Activated T-helper 1 cell treated with Interleukin-2 at 50 U/mL for 16 hours (primary cell): ENCODE results near the gene SCARF1.
A peak's percentile ranks its signal among the peaks of the same experiment; 100 is the strongest.

ENCODE experiments used
- DNase-seq: peaks from one replicate; pipeline ENCODE4 v3.0.0-alpha.2; 2020; ENCODE audit warnings: low read depth

The SCARF1 gene

DNA sequence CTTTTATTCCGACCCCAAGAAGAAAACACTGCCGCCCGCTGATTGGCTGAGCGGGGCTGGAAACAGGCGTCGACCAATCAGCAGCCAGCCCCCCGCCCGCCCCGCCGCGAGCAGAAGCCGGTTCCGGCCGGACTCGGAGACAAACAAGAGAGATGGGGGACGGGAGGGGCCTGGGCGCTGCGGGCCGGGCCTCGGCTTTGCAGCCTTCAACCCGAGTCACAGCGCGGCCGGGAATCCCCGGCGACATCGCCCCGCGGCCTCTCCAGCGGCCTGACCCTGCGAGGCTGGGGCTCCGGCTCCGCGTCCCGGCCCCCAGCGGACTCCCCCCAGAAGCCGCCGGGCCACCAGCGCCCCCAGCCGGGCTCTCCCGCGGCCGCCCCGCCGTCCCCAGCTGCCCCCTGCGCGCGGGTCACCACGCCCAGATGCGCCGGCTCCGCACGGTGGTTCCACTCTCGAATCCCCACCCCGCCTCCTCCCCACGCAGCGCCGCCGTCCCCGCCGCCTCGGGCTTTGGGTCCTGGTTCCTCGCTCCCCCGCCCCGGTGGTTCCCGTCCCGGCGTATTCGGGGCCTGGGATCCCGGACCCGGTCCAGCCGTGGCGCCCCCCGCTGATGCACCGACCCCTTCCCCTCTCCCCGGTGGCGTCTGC, 16.6 kb downstream of the SCARF1 start:
- peak; percentile 82 for DNase-seq

DNA sequence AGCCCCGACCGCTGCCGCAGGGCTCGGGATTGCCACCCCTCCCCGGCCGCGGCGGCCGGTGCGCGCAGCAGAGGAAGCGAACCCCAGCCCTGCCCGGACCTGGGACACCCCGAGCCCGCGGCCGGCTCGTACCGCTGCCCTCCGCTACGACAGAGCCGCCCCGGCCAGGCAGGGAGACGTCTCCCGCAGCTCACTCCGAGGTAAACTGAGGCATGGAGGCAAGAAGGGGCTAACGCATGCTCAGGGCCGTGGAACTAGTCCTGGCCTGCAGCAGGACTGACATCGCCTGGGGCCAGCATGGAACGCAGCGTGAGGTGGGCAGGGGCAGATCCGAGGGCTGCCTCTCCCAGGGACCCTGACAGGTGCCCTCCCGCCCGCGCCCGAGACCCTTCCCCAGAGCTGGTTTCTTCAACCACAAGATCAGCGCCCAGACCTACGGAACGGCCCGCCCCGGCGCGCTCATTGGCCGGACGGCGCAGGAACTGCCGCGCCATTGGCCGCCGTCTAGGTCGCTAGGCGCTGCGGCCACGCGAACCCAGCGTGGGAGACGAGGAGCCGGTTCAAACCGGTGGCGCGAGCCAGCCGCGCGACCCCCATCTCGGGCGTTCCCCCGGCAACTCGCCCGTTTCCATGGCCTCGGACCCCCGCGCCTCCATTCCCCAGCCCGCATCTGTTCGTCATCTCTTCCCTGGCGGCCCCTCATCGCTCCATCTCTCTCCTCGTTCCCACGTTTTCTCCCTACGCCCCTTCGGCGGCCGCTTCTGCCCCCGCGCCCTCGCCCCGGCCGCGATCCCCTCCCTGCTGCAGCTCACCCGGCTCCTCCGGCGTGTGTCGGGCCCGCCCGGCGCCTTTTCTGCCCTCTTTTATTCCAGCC, 17.3 kb downstream of the SCARF1 start, which contains the start of gene SLC43A2:
Gene SLC43A2 (minus strand): TSS at position 853 of the 874 bp plus-strand sequence. CDS start 960 bp downstream, outside the sequence.
- DNase-seq, result peak; percentile 65

DNA sequence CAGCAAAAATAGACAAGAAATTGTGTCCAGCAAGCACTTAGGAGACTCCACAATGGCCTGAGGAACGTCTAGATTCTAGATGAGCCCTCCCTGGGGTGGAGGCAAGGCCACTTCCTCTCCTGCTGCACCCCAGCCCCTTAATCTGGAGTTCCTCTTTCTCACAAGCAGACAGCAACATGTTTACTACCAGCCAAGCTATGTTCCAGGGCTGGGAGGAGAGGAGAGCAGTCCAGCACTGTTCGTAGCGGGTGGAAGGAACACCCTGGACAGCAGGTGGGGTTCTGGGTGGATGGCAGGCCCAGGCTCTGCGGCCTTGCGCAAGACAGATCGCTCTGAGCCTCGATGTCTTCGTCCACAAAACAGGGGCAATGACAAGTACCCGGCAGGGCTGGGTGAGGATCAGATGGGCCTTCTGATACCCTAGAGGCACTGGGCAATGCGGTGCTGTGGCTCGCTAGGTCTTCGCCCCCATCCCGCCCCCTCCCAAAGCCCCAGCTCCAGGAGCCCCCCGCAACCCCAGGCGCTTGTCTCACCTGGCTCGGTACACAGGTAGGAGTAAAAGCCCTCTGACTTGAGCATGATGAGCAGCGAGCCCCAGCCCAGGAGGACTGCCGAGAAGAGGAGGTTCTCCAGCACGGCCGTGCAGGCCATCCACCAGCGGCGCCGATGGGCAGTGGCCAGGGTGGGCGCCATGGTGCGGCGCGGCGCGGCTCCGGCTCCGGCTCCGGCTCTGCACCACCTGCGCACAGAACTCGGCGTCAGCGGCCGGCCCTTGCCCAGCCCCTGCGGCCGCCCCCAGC, 18.1 kb downstream of the SCARF1 start:
- no peak for DNase-seq

DNA sequence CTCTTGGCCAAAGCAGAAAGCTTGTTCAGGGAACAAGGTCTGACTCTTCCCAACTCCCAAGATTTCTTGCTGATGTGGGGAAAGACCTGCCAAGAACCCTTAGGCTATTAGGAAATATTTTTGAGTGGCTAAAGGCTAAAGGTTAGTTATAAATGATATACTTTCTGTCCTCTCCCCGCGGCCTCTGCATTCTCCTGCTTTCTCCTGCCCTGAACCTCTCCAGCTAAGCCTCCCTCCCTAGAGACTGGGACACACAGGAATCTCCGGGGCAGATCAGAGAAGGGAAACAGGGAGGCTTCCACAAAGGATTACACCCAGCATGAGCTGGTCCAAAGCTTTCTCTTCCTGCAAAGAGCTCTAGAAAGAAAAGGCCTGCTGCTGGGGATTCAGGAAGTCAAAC, 19.2 kb downstream of the SCARF1 start:
- DNase-seq, result no peak

DNA sequence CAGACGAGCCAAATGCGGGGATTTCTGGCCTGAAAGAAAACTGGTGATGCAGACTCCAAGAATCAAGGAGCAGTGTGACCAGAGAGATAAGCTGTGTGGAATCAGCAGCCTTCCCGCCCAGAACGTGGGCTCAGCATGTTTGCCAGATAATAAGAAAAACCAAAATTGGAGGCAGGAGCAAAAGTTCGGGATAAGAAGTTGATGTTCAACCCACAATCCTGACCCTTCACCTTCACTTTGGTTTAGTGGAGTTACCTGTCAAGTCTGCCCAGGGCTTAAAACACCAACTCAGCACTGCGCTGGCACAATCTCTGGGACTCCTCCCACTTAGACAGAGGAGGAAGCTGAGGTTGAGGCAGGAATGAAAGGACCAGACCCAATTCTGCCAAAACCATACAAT, 20.0 kb downstream of the SCARF1 start:
- no peak for DNase-seq

DNA sequence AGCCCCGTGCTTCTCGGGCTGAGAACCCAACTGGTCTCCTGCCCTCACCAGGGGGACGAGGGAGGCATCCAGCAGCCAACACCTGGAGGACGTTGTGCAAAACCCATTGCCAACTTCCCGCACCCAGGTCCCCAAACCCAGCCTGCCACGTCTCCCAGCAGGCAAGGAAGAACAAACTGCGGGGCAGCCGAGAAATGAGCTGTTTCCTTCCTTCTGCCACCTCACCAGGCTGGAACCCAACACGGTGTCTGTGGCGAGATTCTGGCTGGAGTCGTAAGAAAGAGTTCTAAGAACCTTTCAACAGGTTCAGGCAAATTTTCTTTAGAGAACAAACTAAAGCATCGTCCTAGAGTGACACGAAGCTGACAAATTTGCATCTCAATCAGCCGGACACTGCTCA, 20.5 kb downstream of the SCARF1 start:
- no peak for DNase-seq

DNA sequence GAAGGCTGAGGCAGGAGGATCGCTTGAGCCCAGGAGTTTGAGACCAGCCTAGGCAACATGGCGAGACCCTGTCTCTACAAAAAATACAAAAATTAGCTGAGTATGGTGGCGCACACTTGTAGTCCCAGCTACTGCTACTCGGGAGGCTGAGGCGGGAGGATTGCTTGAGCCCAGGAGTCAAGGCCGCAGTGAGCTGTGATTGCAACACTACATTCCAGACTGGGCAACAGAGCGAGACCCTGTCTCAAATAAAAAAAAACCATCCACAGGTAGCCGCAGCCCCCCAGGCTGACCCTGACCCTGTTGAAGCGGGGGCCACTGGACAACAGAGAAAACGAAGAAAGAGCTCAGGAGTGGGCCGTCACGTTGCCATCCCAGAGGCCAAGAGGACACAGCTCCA, 20.9 kb downstream of the SCARF1 start:
- DNase-seq, result no peak

DNA sequence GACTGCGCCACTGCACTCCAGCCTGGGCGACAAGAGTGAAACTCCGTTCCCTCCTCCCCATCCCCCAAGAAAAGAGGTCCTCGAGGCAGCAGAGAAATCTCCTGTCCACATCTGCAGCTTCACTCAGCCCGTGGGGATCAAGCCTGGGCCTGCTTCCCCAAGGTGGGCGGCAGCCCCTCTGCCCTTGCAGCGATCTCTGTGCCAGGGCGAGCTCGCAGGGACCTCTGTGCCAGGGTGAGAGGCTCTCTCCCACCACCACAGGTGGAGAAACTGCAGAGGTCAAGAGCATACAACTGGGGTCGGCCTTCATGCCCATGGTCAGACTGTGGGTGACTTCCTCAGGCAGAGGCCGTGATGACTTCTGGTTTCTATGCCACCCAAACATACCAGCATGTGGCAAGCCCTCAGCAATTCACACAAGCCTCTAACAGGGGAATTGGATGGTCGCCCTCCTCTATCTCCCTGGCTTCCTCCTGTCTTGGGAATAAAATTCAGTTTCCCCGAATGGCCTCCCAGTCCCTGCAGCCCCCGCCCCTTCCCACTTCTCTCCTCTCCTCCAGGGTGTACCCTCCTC, 22.4 kb downstream of the SCARF1 start:
- no peak for DNase-seq

DNA sequence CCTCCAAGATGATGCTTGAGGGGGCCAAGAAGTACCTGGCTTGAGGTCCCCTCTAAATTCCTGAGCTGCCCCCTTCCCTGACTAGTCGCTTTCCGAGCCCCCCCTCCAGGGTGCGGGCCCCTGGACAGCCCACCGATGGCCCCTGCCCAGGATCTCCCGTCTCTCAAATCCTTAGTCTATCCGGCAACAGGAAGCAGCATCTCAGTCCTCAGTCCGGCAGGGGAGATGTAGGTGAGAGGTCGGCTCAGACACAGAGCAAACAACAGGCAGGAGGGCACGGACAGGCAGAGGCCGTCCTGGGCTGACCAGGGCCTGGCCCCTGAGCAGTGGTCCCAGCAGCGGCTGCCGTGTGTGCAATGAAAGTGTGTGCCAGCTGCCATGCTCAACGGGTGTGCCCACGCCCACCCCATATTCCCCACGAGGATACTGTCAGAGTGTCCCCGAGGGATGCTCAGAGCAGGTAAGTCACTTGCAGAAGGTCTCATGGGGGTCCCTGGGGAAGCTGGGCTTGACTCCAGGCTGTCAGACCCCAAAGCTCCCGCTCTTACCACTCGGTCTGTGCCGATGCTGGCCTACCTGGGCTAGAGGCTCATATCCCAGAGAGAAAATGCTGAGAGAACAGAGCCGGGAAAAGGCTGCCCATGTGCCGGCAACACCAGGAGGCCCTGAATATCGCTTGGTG, 24.1 kb downstream of the SCARF1 start:
- DNase-seq, result no peak

DNA sequence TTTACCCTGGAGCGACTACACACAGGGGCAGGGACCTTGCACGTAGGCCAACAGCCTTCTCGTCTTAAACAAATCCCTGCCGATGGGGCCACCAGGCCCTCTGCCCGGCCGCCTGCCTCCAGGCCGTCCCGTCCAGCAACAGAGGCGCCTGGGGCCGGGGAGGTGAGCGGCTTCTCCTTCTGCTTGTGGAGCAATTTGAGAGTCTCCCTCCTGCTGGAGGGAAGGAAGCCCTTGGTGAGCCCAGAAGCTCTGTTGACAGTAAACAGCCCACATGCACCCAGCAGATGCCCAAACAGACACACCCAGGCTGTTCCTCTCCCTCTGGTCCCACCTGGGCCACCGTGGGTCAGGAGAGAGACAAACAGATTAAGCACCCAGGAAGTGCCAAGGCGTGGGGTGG, 25.0 kb downstream of the SCARF1 start:
- DNase-seq, result no peak

DNA sequence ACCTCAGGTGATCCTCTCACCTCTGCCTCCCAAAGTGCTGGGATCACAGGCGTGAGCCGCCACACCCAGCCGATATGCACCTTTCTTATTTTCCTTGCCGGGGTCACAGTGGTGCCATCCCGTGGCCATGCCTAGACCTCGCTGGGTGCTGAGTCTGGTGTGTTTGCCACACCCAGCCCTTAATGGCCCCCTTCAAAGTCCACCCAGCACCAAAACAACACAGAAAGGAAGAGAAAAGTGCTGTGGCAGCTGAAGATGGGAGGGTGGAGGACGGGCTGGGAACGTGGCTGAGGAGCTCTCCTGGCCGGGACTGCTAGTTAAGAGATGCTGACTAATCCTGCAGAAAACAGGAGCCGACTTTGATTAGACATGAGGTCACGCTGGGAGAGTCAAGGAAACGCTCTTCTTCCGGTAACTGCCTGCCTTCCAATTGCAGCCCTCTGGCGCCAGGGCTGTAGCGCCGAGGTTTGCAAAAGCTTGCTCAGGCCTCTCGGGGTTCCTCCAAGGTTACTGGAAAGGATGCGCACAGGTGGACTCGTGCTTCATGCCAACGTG, 27.8 kb downstream of the SCARF1 start:
- no peak for DNase-seq

DNA sequence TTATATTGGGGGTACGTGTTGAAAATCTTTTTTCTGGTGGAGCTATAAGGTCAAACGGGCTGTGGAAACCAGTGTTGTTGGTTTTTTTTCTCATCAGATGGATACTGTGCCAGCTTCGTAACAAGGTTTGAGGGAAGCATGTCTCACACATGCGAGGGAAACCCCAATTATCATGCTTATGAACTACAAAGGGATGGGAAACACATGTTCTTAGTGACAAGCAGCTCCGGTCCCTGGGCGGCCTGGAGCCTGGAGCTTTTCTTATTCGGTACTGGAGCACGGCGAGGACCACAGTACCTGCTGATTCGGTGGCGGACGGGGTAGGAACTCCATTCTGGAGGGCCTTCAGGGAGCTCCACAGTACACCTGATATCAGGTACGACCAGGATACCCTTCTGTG, 29.4 kb downstream of the SCARF1 start:
- DNase-seq, result no peak

DNA sequence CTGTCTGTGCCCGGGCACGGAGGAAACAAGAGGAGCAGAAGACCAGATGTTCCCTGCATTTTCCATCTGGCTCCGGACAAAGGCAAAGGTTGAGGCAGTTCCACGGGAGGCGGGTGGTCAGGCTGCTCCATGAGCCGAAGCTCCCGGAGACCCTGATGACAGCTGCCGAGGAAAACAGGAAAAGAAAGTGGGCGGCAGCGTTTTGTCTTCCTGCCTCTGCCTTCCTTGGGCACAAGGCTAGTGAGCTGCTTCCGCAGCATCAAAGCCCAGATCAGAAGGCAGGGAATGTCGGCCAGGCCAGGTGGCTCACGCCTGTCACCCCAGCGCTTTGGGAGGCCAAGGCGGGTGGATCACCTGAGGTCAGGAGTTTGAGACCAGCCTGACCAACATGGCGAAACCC, 33.1 kb downstream of the SCARF1 start:
- DNase-seq, result no peak

DNA sequence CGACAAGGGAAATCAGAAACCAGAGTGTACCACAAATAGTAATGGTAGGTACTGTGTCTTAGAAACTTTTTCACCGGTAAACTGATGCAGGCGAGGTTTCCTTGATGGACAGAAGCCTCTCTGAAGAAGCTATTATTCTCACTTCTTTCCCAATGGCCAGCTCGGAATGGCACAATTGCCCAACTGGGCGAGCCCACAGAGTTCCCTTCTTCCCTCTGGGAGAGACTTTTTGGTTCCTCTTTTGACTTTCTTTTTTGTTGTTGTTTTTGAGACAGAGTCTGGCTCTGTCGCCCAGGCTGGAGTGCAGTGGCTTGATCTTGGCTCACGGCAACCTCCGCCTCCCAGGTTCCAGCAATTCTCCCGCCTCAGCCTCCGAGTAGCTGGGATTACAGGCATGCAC, 33.8 kb downstream of the SCARF1 start:
- no peak for DNase-seq

DNA sequence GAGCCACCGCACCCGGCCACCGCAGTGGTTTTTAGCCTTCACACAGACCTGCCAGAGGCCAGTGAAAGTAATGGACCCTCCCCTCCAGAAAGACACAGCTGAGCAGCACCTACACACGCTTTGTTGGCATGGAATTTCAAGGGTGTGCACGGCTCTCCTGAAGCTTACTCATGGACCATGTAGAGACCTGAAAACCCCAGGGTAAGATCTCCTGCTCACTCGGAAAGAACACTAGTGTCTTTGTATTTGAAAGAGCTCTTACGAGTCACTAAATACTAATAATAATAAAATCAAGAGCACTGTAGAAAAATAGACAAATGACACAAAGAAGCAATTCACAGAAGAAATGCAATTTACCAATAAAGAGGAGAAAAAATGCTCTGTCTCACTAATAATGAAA, 36.9 kb downstream of the SCARF1 start:
- no peak for DNase-seq

DNA sequence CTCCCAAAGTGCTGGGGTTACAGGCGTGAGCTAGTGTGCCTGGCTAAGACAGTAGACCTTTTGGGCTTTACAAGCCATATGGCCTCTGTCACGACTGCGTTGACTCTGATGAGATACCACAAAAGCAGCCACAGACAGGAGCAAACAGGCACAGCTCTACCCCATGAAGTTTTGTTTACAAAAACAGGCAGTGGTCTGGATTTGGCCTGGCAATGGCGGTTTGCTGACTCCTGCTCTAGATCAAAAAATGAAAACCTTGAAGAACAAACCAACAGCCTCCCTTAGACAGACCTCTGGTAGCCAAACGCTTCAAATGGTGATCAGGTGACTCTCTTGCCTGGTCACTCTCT, 37.6 kb downstream of the SCARF1 start:
- DNase-seq, result no peak

DNA sequence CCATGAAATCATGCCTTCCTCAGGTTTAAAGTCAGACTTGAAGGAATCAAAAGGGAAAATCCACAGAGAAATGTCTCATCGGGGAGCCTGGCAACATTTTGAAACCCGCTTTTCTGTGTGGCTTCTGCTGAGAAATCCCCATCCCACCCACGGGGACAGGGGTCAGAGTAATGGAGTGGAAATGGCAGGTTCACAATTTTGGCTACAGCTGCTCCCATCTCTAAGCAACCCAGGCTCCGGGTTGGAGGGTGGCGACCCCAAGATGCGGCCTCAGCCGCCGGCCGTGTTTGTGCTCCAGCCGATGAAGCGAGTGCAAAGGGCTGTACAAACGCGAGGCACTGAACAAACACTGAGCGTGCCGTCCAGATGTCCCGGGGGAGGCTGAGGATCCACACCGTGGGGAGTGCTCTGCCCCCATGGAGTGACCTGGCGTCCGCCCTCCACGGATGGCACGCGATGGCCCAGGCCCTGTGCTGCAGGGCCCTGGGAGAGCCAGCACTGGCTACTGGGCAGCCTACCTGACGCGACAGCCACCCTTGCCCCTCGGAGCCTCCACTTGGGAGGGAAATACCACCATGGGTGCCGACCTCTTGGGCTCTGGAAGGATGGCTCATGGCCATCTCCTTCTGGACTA, 39.1 kb downstream of the SCARF1 start:
- no peak for DNase-seq

DNA sequence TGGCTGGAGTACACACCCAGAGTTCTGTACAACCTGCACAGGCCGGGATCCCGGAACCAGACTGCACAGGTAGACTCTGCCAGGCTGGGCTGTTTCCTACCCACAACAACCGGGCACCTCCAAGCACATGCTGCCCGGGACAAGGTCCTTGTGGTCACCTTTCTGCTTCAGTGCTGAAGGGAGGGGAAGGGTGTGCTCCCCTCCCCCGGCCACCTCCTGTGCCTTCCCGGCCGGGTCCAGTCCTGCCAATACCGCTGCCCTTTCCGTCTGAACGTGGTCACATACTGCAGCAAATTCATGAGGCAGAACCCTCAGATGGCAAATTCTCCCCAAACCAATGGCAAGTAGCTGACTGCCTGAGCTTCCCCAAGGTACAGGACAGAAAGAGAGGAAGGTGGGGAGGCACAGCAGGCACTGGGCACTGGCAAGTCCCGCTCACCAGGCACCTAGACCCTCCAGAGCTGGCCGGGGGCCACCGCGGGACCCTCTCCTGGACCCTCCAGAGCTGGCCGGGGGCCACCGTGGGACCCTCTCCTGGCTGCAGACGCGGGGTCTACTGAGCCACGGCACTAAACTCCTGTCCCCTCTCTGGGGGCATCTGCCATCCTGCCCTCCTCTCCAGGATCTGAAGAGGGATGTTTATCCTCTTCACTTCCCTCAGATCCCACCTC, 39.7 kb downstream of the SCARF1 start:
- no peak for DNase-seq

DNA sequence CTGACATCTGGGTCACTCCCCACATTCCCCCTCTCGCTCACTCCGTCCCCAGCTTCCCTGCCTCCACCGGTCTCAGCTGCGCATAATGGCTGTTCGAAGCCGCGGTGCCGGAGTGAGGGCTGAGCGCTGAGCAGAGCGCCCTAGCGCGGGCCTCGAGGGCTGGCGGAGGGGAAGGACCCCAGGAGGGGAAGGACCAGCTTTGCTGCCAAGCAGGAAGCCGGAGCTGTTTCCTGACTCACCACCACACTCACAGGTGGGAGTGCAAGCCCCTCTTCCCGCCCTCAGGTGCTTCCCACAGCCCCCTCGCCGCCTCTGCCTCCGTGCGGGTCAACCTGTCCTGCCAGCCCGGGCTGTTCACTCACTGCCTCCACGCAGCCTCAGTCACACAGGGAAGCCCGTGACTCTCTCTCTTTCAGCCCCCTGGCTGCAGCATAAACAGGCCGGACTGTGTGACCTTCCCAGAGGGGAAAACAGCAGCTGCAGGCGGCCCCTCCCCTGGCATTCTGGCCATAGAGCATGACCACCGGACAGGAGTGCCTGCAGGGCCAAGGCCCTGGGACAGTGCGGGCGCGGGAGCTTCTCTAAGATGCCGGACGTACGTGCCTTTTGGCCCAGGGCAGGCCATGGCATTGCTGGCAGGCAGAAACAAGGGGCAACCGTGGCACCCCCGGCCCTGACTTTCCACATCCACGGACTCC, 40.6 kb downstream of the SCARF1 start:
- DNase-seq, result no peak

DNA sequence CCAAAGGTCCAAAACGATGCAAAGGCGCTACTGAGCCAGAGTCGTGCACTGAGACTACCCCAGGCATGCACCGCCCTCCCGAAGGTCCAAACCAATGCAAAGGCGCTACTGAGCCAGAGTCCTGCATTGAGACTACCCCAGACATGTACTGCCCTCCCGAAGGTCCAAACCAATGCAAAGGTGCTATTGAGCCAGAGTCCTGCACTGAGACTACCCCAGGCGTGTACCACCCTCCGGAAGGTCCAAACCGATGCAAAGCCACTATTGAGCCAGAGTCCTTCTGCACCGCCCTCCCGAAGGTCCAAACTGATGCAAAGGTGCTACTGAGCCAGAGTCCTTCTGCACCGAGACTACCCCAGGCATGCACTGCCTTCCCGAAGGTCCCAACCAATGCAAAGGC, 44.0 kb downstream of the SCARF1 start:
- no peak for DNase-seq
